HuH-7.5 (cell line): ENCODE results near the gene HECA.
"Not testable (repeated sequence)": the region's sequence is repeated elsewhere in the genome, so short reads cannot be mapped to it uniquely, and the experiment has no call there.

Source experiments
- DNase-seq: peaks from one replicate; pipeline ENCODE4 v3.0.0; 2011; ENCODE audit warnings: low spot score

Gene HECA

GRCh38 chr6:139135578-139136545 is 982 bp downstream of the HECA start:
- peak; percentile 43 for DNase-seq

GRCh38 chr6:139137706-139138105 is 2.8 kb downstream of the HECA start:
- DNase-seq = no peak

- DNase-seq = not testable (repeated sequence)
Measured at GRCh38 chr6:139140854-139141253, 6.0 kb downstream of the HECA start.

- DNase-seq = no peak
Measured at GRCh38 chr6:139142262-139142661, 7.4 kb downstream of the HECA start.

- no peak for DNase-seq
Measured at GRCh38 chr6:139143111-139143510, 8.2 kb downstream of the HECA start.

GRCh38 chr6:139144490-139145085 is 9.7 kb downstream of the HECA start:
- DNase-seq = no peak

- DNase-seq = no peak
Measured at GRCh38 chr6:139145661-139146060, 10.8 kb downstream of the HECA start.

DNA sequence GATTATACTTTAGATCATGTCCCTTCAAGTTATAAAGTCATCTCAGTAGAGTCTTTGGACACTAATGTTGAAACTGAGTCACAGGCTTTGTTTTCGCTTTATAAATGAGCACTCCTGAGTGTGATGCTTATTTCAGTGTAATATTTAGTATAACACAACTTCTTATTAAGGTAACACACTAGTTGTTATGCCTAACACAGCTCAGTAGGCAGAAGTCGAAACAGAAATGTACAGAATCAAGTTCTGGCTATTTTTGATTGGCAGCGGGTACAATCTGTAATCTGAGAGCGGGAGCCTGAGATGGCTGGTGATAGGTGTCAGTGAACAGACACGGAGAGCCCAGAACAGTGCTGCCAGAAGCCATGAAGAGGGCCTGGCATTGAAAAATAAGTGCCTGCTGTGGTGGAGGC is 11.4 kb downstream of the HECA start:
- no peak for DNase-seq

DNA sequence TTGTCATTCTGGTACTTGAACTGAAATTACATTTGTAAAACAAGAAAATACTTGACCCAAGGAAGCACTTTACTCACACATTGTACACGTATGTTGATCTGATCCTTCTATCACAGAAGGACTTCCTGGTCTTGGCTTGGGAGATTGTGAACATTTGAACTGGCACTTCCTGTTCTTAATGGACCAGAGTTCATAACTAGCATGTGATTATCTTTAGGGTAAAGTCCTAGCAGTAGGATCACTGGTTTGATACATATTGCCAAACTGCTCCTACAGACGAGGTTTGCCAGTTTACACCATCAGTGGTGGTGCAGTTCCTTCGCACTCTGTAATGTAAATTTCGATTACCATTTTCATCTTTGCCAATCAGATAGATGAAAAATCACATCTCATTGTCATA is 12.7 kb downstream of the HECA start:
- DNase-seq = no peak

- DNase-seq = no peak
Measured at GRCh38 chr6:139148557-139149235, 13.8 kb downstream of the HECA start.

- DNase-seq = no peak
Measured at GRCh38 chr6:139149383-139149782, 14.5 kb downstream of the HECA start.

DNA sequence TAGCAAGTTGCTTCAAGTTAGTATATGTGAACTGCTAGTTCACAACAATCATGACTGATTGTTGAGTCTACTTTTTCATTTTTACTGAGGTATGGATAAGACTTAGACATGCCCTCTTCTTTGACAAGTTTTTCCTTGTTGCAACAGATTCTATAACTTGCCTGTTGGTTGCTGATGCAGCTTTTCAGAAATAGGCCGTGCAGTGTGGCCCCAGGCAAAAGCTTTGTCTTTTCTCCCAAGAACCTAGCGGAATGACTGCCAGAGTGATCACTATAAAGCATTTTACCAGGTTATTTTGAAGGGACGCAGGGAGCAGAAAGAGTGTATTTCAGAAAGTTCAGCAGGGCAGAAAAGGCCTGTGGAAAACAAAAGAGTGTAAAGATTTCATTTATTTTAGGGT is 16.0 kb downstream of the HECA start:
- no peak for DNase-seq

GRCh38 chr6:139151425-139152087 is 16.7 kb downstream of the HECA start:
- DNase-seq = no peak

- no peak for DNase-seq
Measured at GRCh38 chr6:139152088-139152891, 17.4 kb downstream of the HECA start.

GRCh38 chr6:139152892-139153271 is 18.0 kb downstream of the HECA start:
- DNase-seq = no peak

- no peak for DNase-seq
Measured at GRCh38 chr6:139153855-139154254, 19.0 kb downstream of the HECA start.

DNA sequence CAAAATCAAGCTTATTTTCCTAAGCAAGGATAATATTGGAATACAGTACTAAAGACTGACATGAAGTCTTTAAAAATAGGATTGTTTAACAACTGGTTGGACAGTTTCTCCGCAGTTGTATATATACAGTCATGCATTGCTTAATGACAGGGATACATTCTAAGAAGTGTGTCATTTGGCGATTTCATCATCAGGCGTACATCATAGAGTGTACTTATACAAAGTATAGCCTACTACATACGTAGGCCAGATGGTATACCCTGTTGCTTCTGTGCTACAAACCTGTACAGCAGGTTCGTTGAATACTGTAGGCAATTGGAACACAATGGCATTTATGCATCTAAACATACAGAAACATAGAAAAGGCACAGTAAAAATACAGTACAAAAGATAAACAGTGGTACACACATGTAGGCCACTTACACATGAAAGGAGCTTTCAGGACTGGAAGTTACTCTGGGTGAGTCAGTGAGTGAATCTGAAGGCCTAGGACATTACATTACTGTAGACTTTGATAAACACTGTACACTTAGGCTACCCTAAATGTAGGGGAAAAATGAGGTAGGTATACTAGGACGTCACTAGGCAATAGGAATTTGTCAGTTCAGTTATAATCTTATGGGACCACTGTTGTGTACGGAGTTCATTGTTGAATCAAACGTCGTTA is 20.1 kb downstream of the HECA start:
- DNase-seq = no peak

GRCh38 chr6:139156102-139156501 is 21.2 kb downstream of the HECA start:
- no peak for DNase-seq

- no peak for DNase-seq
Measured at GRCh38 chr6:139156551-139156950, 21.7 kb downstream of the HECA start.

DNA sequence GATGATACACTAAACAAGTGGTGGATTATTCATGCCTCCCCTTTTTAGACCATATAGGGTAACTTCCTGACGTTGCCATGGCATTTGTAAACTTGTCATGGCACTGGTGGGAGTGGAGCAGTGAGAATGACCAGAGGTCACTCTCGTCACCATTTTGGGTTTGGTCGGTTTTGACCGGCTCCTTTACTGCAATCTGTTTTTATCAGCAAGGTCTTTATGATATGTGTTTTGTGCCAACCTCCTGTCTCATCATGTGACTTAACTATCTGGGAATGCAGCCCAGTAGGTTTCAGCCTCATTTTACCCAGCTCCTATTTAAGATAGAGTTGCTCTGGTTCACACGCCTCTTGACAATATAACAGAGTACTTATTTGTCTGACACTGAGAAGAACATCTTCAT is 22.2 kb downstream of the HECA start:
- not testable (repeated sequence) for DNase-seq

GRCh38 chr6:139159016-139159415 is 24.1 kb downstream of the HECA start:
- no peak for DNase-seq
